HG03342 (cell line): ENCODE data around the gene EHBP1.

ENCODE experiments used
- ATAC-seq: cut with Tn5 transposase; IDR thresholded peaks from one replicate; pipeline ENCODE4 v1.9.1; 2021; ENCODE audit warnings: mild to moderate bottlenecking, moderate library complexity; ENCODE audit not compliant: unreplicated experiment

The EHBP1 gene

DNA sequence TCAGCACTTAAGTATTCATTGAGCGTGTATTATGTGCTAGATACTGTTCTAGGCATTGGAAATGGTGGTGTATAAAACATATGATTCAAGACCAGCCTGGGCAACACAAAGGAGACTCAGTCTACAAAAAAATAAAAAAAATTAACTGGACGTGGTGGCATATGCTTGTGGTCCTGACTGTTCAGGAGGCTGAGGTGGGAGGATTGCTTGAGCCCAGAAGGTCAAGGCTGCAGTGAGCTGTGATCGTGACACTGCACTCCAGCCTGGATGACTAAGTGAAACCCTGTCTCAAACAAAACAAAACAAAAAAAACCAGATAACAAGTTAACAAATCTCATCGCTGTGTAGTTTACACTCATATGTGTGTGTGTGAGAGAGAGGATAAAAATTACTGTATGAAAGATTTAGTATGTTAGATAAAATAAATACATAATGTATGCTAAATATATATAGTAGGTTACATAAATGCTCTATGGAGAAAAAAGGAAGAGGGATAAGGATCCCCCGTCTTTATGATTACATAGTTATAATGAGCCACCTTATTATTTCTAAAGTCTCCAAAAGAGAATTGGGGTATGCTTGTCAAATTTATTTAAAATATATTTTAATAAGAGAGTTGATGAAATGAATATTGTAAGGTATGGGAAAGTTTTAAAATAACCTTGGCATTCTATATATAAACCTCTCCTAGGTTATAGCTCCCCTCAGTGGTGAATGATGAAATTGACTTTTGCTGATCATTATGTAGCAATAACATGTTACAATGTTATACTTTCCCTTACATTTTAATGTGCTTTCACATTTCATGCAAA is 69.2 kb downstream of the EHBP1 start:
- ATAC-seq: peak; percentile 66

DNA sequence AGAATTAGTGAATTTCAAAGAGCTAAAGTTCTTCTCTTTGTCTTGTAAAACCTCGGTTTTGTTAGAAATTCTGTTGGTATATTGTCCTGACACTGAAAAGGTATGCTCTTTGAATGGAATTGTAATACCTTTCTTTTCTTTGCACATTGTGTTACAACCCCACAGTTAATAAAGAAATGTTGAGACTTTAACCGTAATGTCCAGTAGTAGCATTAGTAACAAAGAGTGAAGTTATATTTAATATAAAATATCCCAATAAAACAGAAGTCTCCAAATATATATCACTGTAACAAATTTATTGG is 69.8 kb downstream of the EHBP1 start:
- ATAC-seq: no peak

DNA sequence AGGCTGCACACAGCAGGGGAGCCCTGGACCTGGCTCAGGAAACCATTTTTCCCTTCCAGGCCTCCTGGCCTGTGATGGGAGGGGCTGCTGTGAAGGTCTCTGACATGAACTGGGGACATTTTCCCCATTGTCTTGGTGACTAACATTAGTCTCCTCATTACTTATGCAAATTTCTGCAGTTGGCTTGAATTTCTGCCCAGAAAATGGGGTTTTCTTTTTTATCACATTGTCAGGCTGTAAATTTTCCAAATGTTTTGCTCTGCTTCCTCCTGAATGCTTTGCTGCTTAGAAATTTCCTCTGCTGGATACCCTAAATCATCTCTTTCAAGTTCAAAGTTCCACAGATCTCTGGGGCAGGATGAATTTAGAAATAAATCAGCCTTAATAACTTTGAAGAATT is 78.2 kb downstream of the EHBP1 start:
- no peak for ATAC-seq

DNA sequence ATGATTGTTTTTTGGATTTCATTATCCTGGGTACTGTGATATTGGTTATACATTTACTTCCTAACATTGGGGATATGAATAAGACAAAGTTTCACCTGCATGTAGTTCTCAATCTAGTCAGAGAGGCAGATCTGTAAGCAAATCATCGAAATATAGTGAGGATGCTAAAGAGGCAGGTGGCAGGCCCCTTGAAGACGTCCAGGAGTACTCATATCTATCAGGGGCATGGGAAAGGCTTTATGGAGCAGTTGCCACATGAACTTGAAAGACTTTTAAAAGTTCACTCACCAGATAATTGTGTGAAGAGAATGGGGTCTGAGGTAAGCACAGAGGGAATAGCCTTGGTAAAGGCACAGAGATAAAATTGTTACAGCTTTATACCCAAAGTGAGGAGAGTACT is 78.8 kb downstream of the EHBP1 start:
- no peak for ATAC-seq

DNA sequence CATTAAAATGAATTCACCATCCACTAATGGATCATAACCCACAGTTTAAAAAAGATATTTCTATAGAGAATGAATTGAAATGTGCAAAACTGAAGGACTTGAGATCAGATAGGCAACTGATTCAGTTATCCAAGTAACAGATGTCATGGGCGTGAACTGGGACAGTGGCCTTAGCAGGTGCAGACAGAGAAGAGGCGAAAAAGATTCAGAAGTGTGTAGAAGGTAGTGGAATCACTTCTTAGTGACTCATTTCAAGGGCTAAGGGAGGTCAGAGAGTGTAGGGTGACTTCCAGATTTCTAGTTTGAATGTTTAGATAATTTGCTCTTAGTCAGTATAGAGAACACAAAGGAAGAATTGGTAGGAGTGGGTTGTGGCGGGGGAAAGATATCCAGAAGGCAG is 79.7 kb downstream of the EHBP1 start:
- no peak for ATAC-seq

DNA sequence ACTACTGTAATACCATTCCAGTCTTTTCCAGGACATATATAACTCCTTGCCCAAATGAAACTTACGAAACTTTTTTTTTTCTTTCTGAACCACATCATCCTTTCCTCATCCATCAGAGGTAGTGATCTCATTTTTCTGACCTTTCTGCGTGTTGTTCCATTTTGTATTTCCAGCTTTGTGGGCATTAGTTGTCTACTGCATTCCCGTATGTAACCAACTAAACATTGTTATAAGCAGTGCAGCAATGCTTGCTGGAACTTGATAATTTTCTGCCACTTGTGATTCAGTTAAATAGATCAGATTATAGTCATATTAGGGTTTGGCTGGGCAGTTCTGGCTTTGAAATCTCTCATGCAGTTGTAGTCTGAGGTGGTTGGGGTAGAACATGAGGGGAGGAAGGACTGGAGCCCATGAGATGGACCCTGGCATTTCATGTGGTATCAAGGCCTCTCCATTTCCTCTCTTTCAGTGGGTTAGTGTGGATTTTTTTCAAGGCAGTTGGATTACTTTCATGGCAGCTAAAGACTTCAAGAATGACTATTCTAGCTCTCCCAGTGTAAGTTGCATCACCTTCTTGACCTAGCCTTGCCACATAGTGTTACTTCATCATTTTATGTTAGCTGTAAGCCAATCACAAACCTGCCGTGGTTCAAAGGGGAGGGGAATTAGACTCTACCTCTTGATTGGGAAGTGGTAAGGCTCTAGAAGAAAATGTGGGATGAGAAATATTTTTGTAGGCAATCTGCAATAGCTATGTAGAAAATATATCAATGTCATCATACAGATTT is 80.5 kb downstream of the EHBP1 start:
- ATAC-seq: no peak

DNA sequence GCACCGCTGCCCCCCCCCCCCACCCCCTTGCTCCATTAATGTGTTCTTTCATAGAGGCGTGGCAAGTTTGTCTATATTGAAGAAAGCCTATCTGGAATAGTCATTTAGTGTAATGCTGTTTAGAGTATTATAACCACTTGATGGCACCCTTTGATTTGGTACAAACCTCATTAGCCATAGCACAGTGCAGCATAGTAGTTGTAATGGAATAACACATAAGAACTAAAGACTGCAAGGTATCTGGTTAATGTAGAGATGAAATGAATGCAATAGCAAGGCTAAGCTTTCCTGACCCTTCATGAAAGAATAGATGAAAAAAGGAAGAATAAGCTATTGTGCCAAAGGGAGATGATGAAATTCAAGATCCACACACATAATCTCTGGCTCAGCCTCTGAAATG is 81.9 kb downstream of the EHBP1 start:
- peak; percentile 58 for ATAC-seq

DNA sequence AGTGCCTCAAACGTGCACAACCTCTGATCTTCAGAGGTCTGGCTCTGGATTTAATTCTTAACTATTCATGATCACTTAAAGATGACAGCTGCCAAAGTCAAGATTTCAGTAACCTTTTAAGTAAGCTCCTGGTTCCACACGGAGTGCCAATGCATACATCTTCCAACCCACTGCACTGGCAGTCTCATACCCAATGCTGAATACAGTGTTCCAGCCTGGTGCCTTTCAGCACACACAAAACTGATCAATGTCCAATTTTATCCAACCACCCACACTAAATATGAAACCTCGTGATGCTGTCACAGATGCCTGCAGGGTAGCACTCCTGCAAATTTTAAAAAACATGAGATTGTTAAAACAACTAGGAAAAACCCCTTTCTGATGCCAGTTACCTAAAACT is 84.0 kb downstream of the EHBP1 start:
- ATAC-seq: no peak

DNA sequence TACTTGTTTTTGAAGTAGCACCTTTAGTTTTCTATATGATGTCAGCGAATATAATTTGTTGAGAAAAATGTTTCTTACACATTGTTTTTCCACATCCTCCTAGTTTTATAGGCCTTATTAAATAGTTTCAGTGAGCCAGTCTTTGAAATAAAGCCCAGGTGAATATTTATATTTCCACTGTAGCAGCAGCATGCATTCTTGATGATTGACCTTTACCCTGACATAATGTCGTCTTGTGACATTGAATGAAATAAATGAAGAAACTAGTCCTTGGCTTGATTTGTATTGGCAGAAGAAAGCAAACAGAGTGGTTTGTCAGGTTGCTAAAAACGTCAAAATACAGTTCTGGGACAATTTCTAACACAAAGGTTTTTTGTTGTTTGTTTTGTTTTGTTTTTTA is 84.4 kb downstream of the EHBP1 start:
- ATAC-seq: no peak

DNA sequence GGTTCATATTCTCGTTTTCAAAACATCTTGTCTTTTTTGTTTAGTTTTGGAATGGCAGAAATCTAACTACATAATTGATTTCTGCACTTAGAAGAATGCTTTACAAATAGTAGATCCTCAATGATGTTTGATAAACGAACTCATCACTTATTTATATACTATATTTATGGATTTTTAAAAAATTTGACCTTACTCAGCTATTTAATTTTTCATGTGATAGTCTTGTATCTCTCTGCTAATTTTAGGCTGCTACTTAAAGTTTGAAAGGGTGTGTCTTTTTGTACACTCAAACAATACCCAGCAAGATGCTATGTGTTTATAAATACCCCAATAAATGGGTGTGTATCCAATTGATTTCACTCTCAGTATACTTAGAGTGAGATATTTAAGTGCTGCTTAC is 86.9 kb downstream of the EHBP1 start:
- no peak for ATAC-seq

DNA sequence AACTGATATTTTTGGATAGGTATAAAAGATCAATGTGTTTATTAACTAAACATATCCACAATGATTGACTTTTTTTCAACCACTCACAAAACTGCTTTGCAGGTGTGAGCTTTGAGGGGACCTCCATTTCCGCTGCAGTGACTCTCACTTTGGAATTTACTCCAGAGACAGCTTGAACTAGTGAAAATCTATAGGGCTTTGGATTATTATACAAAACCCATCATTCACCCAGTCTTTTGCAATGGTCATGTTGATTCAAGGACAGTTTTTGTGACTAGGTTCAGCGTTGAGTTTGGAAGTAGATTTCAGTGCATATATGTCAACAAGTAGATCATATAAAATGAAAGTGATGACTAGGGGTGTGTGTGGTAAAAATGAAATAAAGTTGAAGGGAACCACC is 87.7 kb downstream of the EHBP1 start:
- ATAC-seq: no peak

DNA sequence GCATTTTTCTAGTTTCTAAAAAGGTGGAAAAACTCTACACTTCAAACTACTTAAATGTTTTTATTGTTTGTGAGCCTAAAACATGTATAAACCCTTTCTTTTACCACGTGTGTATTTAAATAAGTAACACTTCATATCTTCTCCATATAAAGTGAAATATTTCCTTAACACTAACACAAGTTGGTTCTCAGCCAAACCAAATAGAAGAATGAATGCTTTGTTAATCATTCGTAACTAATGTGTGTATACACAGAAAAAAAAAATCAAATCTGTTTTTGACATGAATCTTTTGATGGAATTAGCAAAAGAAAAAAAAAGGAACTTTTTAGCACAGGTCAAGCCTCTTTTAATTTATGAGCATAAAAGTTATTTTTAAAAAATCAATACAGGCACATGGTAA is 89.3 kb downstream of the EHBP1 start:
- ATAC-seq: no peak

DNA sequence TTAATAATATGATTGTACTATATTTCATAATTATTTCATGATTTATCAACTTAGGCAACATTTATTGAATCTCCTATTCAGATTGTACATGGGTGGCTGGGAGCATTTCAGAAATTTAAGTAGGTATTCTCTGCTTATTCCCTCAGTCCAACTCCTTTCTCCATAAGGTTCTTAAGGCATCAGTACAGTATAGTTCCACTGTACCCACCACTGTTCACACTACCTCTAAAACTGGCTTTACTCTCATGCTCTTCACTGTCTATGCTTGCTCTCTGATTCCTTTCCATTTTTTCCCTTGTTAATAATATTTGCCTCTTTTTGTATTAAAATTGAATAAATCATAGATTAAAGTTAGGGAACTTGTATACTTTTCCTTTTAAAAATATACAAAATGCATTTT is 89.8 kb downstream of the EHBP1 start:
- no peak for ATAC-seq

DNA sequence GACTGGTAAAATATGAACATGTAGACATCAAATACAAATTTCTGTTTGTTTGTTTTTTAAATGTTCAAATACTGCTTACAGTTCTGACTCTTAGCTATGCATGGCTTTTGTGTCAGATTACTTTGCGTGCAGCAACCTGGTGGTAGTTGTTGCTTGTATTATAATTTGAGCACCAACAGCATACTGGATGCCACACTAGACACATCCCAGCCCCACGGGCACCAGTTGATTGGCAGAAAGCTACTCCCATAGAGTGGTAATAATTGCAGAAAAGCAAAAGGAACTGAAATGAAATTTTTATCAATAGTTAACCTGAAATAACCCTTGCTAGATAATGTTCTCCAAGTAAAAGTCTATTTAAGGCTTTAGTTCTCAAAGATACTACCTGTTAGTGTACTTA is 91.6 kb downstream of the EHBP1 start:
- ATAC-seq: no peak

DNA sequence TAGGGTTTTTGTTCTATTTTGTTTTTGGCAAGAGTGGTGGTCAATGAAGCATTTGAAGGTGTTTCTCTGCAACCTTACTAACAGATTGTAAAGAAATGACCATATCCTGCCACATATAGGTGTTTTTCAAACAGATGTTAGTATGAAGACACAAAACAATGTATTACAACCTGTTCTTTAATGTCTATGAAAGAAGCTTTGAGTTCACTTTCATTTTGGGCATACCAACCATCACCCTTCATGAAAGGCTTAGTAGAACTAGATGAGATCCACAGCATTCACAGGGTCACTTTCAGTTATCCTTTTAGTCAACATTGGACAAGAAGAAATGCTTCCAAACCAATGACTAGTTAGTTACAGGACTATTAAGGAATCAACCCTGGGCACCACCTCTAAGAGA is 95.1 kb downstream of the EHBP1 start:
- no peak for ATAC-seq

DNA sequence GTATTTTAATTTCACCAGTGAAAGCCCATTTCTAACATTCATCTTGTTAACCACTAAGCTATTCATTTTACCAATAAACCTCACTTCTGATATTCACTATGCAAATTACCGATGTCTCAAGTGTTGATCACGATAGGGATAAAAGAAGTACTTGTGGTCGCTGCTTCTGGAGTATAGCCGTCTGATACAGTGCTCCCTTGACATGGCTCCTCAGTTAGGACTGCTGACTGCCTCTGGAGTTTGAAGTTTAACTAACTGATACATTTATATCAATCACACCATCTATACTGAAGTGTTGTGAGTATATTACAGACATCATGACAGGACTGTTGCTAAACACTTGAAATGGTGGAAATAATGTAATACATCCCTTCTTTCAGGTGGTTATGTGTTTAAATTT is 95.6 kb downstream of the EHBP1 start:
- no peak for ATAC-seq

DNA sequence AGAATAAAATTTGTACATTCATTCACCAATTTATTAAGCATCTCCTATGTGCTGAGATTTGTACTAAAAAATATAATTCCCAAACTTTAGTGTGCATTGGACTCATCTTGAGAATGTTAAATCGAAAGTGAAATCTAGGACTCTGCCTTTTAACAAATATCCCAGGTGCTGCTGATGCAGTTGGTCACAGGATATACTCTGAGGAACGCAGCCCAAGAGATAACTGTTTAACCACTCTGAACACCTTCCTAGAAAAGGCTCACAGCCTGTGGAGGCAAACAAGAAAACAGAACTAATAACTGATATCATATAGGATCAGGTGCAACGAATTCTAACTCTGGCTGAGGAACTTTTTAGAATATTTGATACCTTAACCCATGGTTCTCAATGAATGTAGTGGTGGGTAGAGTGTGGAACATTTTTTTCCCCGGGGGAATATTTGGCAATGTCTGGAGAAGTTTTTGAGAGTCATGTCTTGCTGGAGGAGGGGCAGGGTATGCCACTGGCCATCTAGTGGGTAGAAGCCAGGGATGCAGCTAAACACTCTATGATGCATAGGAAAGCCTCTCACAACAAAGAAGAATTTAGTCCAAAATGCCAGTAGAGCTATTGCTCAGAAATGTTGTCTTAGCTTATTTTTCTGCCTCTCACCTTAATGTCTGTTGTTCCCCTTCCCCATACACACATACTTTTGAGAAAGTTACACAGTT is 96.5 kb downstream of the EHBP1 start:
- ATAC-seq: no peak

DNA sequence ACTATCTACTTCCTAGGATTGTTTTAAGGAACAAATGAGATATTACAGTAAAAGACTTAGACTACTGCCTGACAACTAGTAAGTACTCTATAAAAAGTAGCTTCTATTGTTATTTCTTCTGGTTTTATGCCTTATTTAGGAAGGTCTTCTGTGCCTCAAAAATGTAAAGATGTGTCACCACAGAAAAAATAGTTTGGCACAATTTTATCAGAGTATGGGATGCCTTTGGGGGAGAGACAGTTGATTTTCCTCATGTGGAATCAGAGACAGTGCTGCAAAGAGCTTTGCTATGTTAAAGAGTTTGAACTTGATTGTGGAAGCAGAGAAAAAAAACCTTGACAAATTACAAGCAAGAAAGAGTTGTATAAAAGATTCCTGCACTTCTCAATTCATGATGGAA is 98.4 kb downstream of the EHBP1 start:
- no peak for ATAC-seq

DNA sequence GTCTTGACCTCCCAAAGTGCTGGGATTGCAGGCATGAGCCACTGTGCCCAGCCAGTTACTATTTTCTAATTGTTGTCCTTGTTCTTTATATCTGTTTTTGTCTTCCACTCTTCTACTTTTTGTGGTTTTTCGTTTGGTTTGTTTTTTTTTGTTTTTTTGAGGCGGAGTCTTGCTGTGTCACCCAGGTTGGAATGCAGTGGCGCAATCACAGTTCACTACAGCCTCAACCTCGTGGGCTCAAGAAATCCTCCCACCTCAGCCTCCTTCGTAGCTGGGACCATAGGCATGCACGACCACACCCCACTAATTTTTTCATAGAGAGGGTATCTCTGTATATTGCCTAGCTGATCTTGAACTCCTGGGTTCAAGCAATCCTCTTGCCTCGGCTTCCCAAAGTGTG is 100.7 kb downstream of the EHBP1 start:
- no peak for ATAC-seq

DNA sequence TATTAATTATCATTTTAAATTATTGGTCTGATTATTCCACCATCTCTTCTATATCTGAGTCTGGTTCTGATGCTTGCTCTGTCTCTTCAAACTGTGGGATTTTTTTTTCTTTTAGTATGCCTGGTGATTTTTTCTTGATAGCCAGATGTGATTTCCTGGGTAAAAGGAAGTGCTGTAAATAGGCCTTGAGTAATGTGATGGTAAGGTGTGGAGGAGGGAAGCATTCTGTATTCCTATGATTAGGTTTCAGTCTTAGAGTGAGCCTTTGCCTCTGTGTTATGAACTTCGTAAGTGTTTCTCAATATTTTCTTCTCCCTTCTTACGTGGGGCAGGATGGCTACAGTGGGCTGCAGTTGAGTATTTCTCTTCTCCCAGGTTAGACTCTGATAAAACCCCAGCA is 103.0 kb downstream of the EHBP1 start:
- ATAC-seq: no peak

DNA sequence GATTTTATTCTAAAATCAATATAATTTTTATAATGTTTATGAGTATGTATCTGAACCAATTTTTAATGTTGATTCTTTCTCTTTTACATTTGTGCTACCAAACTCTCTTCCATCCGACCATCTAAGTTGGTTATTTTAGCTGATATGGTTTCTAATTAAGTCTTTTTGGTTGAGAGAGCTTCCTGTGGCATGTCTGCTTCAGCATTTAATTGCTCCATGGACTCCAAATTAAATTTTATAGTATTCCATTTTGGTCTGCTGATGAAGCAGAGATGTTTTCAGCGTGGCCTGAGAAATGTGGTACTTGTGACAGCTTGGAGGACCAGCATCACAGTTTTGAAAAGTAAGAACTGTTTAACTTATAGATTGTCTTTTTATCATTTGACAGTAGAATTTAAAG is 105.6 kb downstream of the EHBP1 start:
- ATAC-seq: no peak

DNA sequence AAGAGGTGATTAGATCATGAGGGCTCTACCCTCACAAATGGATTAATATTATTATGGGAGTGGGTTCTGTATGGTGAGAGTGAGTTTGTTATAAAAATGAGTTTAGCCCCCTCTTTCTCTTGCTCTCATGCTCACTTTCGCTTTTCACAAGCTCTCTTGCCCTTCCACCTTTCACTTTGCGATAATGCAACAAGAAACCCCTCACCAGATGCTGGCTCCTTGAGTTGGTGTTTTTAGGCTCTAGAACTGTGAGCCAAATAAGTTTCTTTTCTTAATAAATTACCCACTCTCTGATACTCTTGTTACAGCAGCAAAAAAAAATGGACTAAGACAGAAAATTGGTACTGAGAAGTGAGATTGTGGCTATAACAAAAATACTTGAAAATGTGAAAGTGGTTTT is 106.5 kb downstream of the EHBP1 start:
- ATAC-seq: no peak
